HG03521 (cell line): ENCODE measurements around the gene NBEA.

Experiments
- ATAC-seq: cut with Tn5 transposase; IDR thresholded peaks from one replicate; pipeline ENCODE4 v1.9.1; 2021; ENCODE audit warnings: mild to moderate bottlenecking, moderate library complexity; ENCODE audit not compliant: unreplicated experiment

Gene NBEA

GRCh38 chr13:35695448-35695770 lies 753.3 kb downstream of the NBEA start:
- ATAC-seq, result no peak

DNA sequence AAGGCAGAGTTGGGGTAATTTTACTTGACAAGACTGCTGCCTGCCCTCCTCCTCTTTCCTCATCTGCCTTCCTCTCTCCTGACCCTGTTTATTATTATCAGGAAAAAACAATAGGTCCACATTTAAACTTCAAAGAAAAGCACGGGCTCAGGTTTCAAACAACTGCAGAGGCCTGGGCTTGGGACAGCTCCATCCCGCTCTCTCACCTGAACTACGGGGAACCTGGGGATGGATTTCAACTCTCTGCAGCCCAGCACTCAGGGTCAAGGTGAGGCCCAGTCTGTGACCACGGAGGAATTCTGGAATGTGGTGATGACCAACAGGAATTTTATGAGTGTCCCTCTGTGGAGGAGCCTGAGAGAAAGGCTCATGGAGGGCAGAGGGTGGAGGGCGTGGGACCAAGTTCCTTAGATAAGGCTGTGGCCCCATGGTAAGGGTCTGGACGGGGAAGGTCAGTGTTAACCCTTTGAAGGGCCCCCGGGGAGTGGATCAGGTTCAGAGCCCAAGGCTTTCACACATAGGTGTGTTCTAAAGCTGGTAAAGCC lies 755.2 kb downstream of the NBEA start:
- ATAC-seq, result no peak

GRCh38 chr13:35698911-35699576 lies 757.0 kb downstream of the NBEA start:
- ATAC-seq, result no peak

GRCh38 chr13:35699825-35700510 lies 757.9 kb downstream of the NBEA start:
- ATAC-seq, result no peak

DNA sequence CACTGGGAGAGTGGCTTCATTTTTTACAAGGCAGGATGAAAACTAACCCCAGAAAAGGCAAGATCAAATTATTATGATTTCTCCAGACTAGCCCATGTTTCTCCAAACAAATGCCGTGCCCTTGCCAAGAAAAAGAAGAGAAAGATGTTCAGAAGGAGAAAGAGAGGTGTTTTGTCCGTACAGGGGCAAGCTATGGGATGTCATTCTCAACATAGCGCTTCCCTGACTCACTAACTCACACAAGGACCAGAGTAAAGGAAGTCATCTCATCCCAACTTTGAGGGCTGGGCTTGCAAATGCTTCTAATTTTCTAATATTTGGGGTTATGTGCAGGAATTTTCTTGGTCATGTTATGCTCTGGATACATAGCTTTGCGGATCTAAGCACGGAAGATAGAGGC lies 758.6 kb downstream of the NBEA start:
- no peak for ATAC-seq

- ATAC-seq, result no peak
Observed at GRCh38 chr13:35702316-35702715, 760.2 kb downstream of the NBEA start.

DNA sequence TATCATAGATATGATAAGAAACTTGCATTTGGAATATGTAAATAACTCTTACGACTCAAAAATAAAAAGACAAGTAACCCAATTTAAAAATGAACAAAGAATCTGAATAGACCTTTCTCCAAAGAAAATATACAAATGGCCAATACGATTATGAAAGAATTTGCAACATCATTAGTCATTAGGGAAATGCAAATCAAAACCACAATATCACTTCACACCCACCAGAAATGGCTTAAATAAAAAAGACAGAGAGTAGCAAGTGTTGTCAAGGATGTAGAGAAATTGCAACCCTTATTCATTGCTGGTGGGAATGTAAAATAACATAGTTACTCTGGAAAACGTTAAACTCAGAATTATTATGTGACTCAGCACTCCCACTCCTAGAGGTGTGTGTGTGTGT lies 761.0 kb downstream of the NBEA start:
- no peak for ATAC-seq

GRCh38 chr13:35704331-35704730 lies 762.3 kb downstream of the NBEA start:
- ATAC-seq, result no peak

DNA sequence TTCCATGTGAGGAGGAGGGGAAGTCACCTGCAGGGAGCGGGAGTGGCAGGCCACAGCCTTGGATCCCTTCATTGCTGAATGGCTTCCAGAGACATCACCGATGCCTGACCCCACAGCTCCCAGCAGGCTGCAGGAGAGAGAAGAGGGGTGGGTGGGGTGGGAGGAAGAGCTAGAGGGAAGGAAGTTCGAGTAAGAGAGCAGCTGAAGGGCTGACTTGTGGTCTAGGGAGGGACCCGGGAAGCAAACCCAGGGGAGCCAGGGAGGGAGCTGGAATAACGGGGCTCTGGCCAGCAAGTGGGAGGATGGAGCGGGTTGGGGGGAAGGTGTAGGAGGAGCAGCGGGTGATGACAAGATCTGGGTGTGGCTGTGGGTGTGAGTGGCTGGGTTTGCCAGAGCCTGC lies 764.2 kb downstream of the NBEA start:
- no peak for ATAC-seq

- ATAC-seq, result no peak
Observed at GRCh38 chr13:35706721-35707120, 764.7 kb downstream of the NBEA start.

DNA sequence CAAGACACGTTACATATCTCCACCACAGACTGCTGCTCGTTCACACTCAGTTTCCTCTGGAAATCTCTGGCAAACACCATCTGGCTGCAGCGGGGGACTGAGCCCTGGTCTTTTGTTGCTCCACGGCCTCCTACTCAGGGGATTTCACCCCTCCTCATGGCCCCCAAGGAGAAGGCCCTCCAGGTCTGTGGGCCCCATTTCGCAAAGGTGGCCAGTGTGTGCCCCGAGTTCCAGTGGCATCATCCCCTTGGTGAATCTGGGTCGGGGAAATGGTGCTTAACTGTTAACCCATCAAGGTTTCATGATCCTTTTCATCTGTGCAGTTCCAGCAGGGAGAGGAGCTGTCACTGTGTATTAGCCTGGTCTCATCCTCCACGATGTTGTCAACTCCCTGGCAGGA lies 769.8 kb downstream of the NBEA start:
- ATAC-seq, result no peak

DNA sequence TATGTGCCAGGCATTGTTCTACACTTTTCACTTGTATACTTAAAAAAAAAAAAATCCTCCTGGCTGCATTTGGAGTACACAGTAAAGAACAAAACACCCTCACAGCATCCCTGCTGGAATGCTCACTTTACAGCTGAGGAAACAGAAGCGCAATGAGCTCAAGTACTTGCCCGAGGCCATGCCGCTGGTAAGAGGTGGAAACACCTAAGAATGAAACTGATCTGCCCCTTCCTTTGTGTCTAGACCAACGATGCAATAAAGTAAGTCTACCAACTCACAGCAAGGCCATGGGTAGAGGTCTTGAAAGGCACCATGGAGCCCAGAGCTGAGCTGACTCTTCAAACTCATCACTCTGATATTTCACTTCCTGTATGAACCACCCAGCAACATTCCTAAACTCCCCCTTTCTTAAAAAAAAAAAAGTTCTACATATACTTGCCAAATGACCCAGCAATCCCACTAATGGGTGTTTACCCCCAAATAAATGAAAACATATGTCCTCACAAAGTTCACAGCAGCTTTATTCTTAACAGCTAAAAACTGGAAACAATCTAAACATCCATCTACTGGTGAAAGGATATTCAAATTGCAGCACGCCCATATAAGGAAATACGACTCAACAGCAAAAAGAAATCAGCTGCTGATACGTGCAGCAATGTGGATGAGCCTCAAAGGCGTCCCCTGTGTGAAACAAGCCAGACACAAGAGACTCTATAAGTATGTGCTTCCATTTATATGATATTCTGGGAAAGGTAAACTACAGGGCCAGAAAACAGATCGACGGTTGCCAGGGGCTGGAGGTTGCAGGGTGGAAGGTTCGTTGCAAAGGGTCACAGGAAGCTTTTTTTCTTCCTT lies 771.1 kb downstream of the NBEA start:
- no peak for ATAC-seq

DNA sequence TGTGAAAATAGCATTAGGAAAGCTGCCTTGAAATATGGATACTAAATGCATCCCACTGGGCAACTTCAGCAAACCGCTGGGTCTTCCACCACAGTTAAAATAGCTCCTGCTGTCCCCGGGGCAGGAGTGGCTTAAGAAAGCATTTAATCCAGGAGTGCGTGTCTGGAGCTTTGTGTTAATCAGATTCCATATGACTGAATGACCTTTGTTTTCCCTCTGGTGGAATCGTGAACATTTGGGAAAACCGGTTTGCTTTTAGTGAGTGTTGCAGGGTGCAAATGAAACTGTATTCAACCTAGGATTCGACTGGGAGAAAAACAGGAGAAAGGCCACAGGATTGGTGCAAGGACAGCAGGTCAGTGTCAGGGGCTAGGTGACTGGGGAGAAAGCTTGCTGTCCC lies 772.1 kb downstream of the NBEA start:
- ATAC-seq, result no peak

GRCh38 chr13:35714588-35715377 lies 772.7 kb downstream of the NBEA start:
- ATAC-seq, result no peak

GRCh38 chr13:35716186-35716585 lies 774.1 kb downstream of the NBEA start:
- no peak for ATAC-seq

GRCh38 chr13:35716729-35717128 lies 774.7 kb downstream of the NBEA start:
- ATAC-seq, result no peak

- no peak for ATAC-seq
Observed at GRCh38 chr13:35718084-35718483, 776.0 kb downstream of the NBEA start.

- no peak for ATAC-seq
Observed at GRCh38 chr13:35720290-35720689, 778.2 kb downstream of the NBEA start.

- no peak for ATAC-seq
Observed at GRCh38 chr13:35720690-35721554, 778.9 kb downstream of the NBEA start.
